Midbrain (tissue), 1 donor: ENCODE measurements around the gene FAM83C.

Experiments used
- DNase-seq: peaks from one replicate; lab custom pipeline; 2025; lab: John Stamatoyannopoulos, UW

Gene FAM83C

GRCh38 chr20:35291654-35292503 lies at the start of gene FAM83C:
TSS of gene FAM83C (minus strand) at chr20:35292425. CDS start at chr20:35292304, 121 bp downstream.
- DNase-seq: no peak

GRCh38 chr20:35341366-35342028 lies 49.3 kb upstream of the FAM83C start:
- no peak for DNase-seq

GRCh38 chr20:35340436-35340835 lies 48.2 kb upstream of the FAM83C start:
- no peak for DNase-seq

- DNase-seq: no peak
Measured at GRCh38 chr20:35339636-35340035, 47.4 kb upstream of the FAM83C start.

GRCh38 chr20:35339007-35339406 lies 46.8 kb upstream of the FAM83C start:
- no peak for DNase-seq

- DNase-seq: no peak
Measured at GRCh38 chr20:35334311-35335101, 42.3 kb upstream of the FAM83C start.

GRCh38 chr20:35333606-35334005 lies 41.4 kb upstream of the FAM83C start:
- DNase-seq: no peak

GRCh38 chr20:35332540-35333200 lies 40.4 kb upstream of the FAM83C start:
- no peak for DNase-seq

- no peak for DNase-seq
Measured at GRCh38 chr20:35329435-35330139, 37.4 kb upstream of the FAM83C start.

- DNase-seq: no peak
Measured at GRCh38 chr20:35328689-35329088, 36.5 kb upstream of the FAM83C start.

- DNase-seq: no peak
Measured at GRCh38 chr20:35328095-35328685, 36.0 kb upstream of the FAM83C start.

- no peak for DNase-seq
Measured at GRCh38 chr20:35327074-35327976, 35.1 kb upstream of the FAM83C start.

GRCh38 chr20:35326740-35327073 lies 34.5 kb upstream of the FAM83C start:
- DNase-seq: no peak

GRCh38 chr20:35326021-35326739 lies 34.0 kb upstream of the FAM83C start:
- no peak for DNase-seq

GRCh38 chr20:35325401-35325800 lies 33.2 kb upstream of the FAM83C start:
- DNase-seq: no peak

- DNase-seq: no peak
Measured at GRCh38 chr20:35320396-35321126, 28.3 kb upstream of the FAM83C start.

GRCh38 chr20:35319871-35320197 lies 27.6 kb upstream of the FAM83C start:
- no peak for DNase-seq

GRCh38 chr20:35319192-35319870 lies 27.1 kb upstream of the FAM83C start:
- DNase-seq: no peak
